CMK (cell line): ENCODE data around the gene KRT13.

Experiments
- DNase-seq: peaks from one replicate; pipeline ENCODE4 v3.0.0-alpha.2; 2010; ENCODE audit warnings: low read depth

The KRT13 gene

GRCh38 chr17:41494524-41494923, 10.9 kb downstream of the KRT13 start:
- DNase-seq: no peak

- no peak for DNase-seq
Measured at GRCh38 chr17:41492771-41493170, 12.6 kb downstream of the KRT13 start.

- DNase-seq: no peak
Measured at GRCh38 chr17:41492351-41492750, 13.1 kb downstream of the KRT13 start.

GRCh38 chr17:41491476-41491875, 13.9 kb downstream of the KRT13 start:
- DNase-seq: no peak

- DNase-seq: no peak
Measured at GRCh38 chr17:41490000-41490990, 15.1 kb downstream of the KRT13 start.

- DNase-seq: no peak
Measured at GRCh38 chr17:41489531-41489930, 15.9 kb downstream of the KRT13 start, which contains the start of gene KRT36. KRT36 (minus strand) TSS chr17:41489910; CDS start chr17:41489864, 46 bp downstream.

- DNase-seq: no peak
Measured at GRCh38 chr17:41486809-41487530, 18.4 kb downstream of the KRT13 start.

- no peak for DNase-seq
Measured at GRCh38 chr17:41486316-41486715, 19.1 kb downstream of the KRT13 start.

- DNase-seq: no peak
Measured at GRCh38 chr17:41484920-41485904, 20.2 kb downstream of the KRT13 start.

GRCh38 chr17:41483991-41484826, 21.2 kb downstream of the KRT13 start:
- DNase-seq: no peak

GRCh38 chr17:41483531-41483930, 21.9 kb downstream of the KRT13 start:
- no peak for DNase-seq

- no peak for DNase-seq
Measured at GRCh38 chr17:41481036-41481435, 24.4 kb downstream of the KRT13 start, which contains the start of gene KRT35. KRT35 (minus strand) TSS chr17:41481151; CDS start chr17:41481097, 54 bp downstream.

- no peak for DNase-seq
Measured at GRCh38 chr17:41480581-41480980, 24.8 kb downstream of the KRT13 start.

GRCh38 chr17:41480136-41480535, 25.3 kb downstream of the KRT13 start:
- DNase-seq: no peak

- no peak for DNase-seq
Measured at GRCh38 chr17:41478237-41478636, 27.2 kb downstream of the KRT13 start.

GRCh38 chr17:41476866-41477815, 28.3 kb downstream of the KRT13 start:
- no peak for DNase-seq

- no peak for DNase-seq
Measured at GRCh38 chr17:41475421-41475820, 30.0 kb downstream of the KRT13 start.

- no peak for DNase-seq
Measured at GRCh38 chr17:41474863-41475262, 30.5 kb downstream of the KRT13 start.

- no peak for DNase-seq
Measured at GRCh38 chr17:41468346-41468745, 37.1 kb downstream of the KRT13 start.

- DNase-seq: no peak
Measured at GRCh38 chr17:41467561-41467960, 37.9 kb downstream of the KRT13 start.
